Measurements from ENCODE around the gene TMEM18. TPM values are rescaled to one million over a fixed set of nuclear protein-coding genes. Genes with fewer than 3 reads are reported as not detected.

TMEM18 gene
- total RNA-seq, 1 experiment from 2014 or later: 30.7 TPM

GRCh38 chr2:644871-645270 is 32.3 kb downstream of the TMEM18 start:
- H3K18ac ChIP-seq (ENCODE audit: insufficient read length, low read depth, low read length): no peak overlapping the region
- H4K5ac ChIP-seq (ENCODE audit: insufficient read length, low read depth, low read length): no peak overlapping the region
- no peak for TF ChIP-seq CTCF (conservative IDR thresholded peaks at IDR 0.05)
- H2BK120ac ChIP-seq (ENCODE audit: low read depth, low read length, poor library complexity, severe bottlenecking): no peak overlapping the region
- WGBS (ENCODE audit: extremely low coverage, insufficient read length, low lambda C conversion rate): no CpG with 5 or more reads among the region's 5 CpGs
- no peaks in the 10 kb centered on the region; a peak in 1 of 7 replicates for H3K36me3 Mint-ChIP-seq (ENCODE audit: insufficient read depth in 1 of 3, low read depth in 3 of 3)
- H3K9ac ChIP-seq (ENCODE audit: extremely low read depth, insufficient read length, low read length): no peak overlapping the region
- no peak overlapping the region for H2AFZ ChIP-seq (ENCODE audit: low read length)
- H4K91ac ChIP-seq (ENCODE audit: insufficient read length, low read depth, low read length): no peak overlapping the region
- peaks cover 0 to 3% of the 10 kb centered on the region in 2 experiments; a peak in 3 of 5 replicates for H3K9me3 Mint-ChIP-seq
- H3K79me2 ChIP-seq (ENCODE audit: insufficient read depth, low read length): no peaks in the 10 kb centered on the region
- H2BK20ac ChIP-seq (ENCODE audit: low read depth, low read length, poor library complexity, severe bottlenecking): no peak overlapping the region
- no peaks in the 10 kb centered on the region for H3K23me2 ChIP-seq (ENCODE audit: insufficient read length, low read depth, low read length, poor library complexity, severe bottlenecking)
- H2BK15ac ChIP-seq (ENCODE audit: low read depth, low read length): no peak overlapping the region
- H2AK5ac ChIP-seq (ENCODE audit: insufficient read length, low read length): no peak overlapping the region
- H3K27me3 ChIP-seq (ENCODE audit: insufficient read depth, low read length): no peaks in the 10 kb centered on the region; the same call in 1 of the 2 replicates
- no peak overlapping the region for H2BK12ac ChIP-seq (ENCODE audit: insufficient read length, low read depth, low read length)
- H3K27ac Mint-ChIP-seq: no peak overlapping the region
- no peak overlapping the region for H2BK5ac ChIP-seq (ENCODE audit: insufficient read length, low read length)
- 0 out of 2 replicates have a peak, but pooled peaks cover 2% of the 10 kb centered on the region for H3K4me1 ChIP-seq (ENCODE audit: insufficient read depth, low read length)
- DNase-seq: peak; percentile 8
- H3K4me3 Mint-ChIP-seq: no peak overlapping the region
- H3K9me3 ChIP-seq (ENCODE audit: control insufficient read depth, low read depth, low read length): no peaks in the 10 kb centered on the region
- no peak overlapping the region for H3K4me2 ChIP-seq (ENCODE audit: insufficient read depth, insufficient read length, low read length)
- peaks cover 29% of the 10 kb centered on the region for H3K27me3 Mint-ChIP-seq (ENCODE audit: low read depth)
- H4K20me1 ChIP-seq (ENCODE audit: control insufficient read depth, insufficient read depth, insufficient read length): no peaks in the 10 kb centered on the region
- H3K27ac ChIP-seq (ENCODE audit: insufficient read length, low read depth, low read length): no peak overlapping the region
- H3K23ac ChIP-seq (ENCODE audit: insufficient read length, low read depth, low read length): no peak overlapping the region
- H4K8ac ChIP-seq (replicated peaks; ENCODE audit: insufficient read length, low read depth, low read length): no peak overlapping the region
- H3K4me1 Mint-ChIP-seq: peaks cover 8 to 11% of the 10 kb centered on the region in 2 experiments
- H3K56ac ChIP-seq (ENCODE audit: insufficient read length, low read depth, low read length): no peak overlapping the region
- no peaks in the 10 kb centered on the region for H3K79me1 ChIP-seq (ENCODE audit: insufficient read depth, low read depth, low read length, poor library complexity, severe bottlenecking)
- H3K14ac ChIP-seq (ENCODE audit: insufficient read depth, low read length): no peak overlapping the region
- H3T11ph ChIP-seq (ENCODE audit: low read length): no peak overlapping the region
- H3K4ac ChIP-seq (ENCODE audit: low read depth, low read length): no peak overlapping the region
